Smooth muscle cell (in vitro differentiated cells): ENCODE measurements around the gene HNRNPUL2. TPM values are rescaled to one million over a fixed set of nuclear protein-coding genes. Genes with fewer than 3 reads are reported as not detected.

Source experiments
- DNase-seq: peaks from one replicate; lab custom pipeline; 2025; ENCODE audit not compliant: unreplicated experiment; lab: John Stamatoyannopoulos, UW
- H2AFZ ChIP-seq: fragments of 200-600 bp; sonication (generic); 2 replicates; pipeline ENCODE4 v1.6.0; 2016; ENCODE audit warnings: antibody characterized with exemption, low read depth, mild to moderate bottlenecking
- H3F3A ChIP-seq: fragments of 200-600 bp; sonication (generic); 2 replicates; pipeline ENCODE4 v1.6.0; 2017; ENCODE audit warnings: antibody characterized with exemption, low read depth
- H3K27ac ChIP-seq: fragments of 200-600 bp; sonication (generic); 2 replicates; pipeline ENCODE4 v1.5.1; 2016; ENCODE audit warnings: low read depth, mild to moderate bottlenecking
- H3K27me3 ChIP-seq: fragments of 200-600 bp; sonication (generic); 2 replicates; pipeline ENCODE4 v1.6.1; 2016; ENCODE audit warnings: low read depth, mild to moderate bottlenecking
- H3K36me3 ChIP-seq: fragments of 200-600 bp; sonication (generic); 2 replicates; pipeline ENCODE4 v1.5.1; 2016; ENCODE audit warnings: low read depth
- H3K4me1 ChIP-seq: fragments of 200-600 bp; sonication (generic); 2 replicates; pipeline ENCODE4 v1.5.1; 2016; ENCODE audit warnings: low read depth
- H3K4me2 ChIP-seq: fragments of 200-600 bp; sonication (generic); 2 replicates; pipeline ENCODE4 v1.6.0; 2016; ENCODE audit warnings: mild to moderate bottlenecking
- H3K4me3 ChIP-seq: fragments of 200-600 bp; sonication (generic); 2 replicates; pipeline ENCODE4 v1.5.1; 2016; ENCODE audit warnings: mild to moderate bottlenecking
- H3K79me2 ChIP-seq: fragments of 200-600 bp; sonication (generic); 2 replicates; pipeline ENCODE4 v1.6.0; 2016; ENCODE audit warnings: low read depth, mild to moderate bottlenecking
- H3K9ac ChIP-seq: fragments of 200-600 bp; sonication (generic); 2 replicates; pipeline ENCODE4 v1.6.0; 2016; ENCODE audit warnings: low read depth
- H3K9me3 ChIP-seq: fragments of 200-600 bp; sonication (generic); replicated peaks from 2 replicates; pipeline ENCODE4 v1.5.1; 2016; ENCODE audit warnings: low read depth
- H4K20me1 ChIP-seq: fragments of 200-600 bp; sonication (generic); 2 replicates; pipeline ENCODE4 v1.6.0; 2016; ENCODE audit warnings: low read depth
- CTCF ChIP-seq: fragments of 200-600 bp; sonication (generic); IDR thresholded peaks from 2 replicates; pipeline ENCODE4 v1.5.1; 2017; ENCODE audit warnings: borderline replicate concordance, mild to moderate bottlenecking, antibody characterized with exemption; ENCODE audit not compliant: insufficient read depth, poor library complexity, severe bottlenecking
- WGBS: methylation state at CpG from one replicate; pipeline ENCODE4 v1.1.7; 2016; ENCODE audit warnings: low lambda C conversion rate; 5-methylcytosine and 5-hydroxymethylcytosine counted together
- polyA plus RNA-seq: library from polyadenylated mRNA; unstranded; fragments of >200 nt; fragmentation: Nextera tagmentation; extraction: Ambion mirVana; gene quantifications from 2 replicates; pipeline ENCODE4 v1.2.1, GENCODE V29; 2016
- total RNA-seq: library from RNA; depleted of rRNA; stranded (reverse); fragments of >200 nt; gene quantifications from 2 replicates; pipeline ENCODE4 v1.2.3, GENCODE V29; 2014

The HNRNPUL2 gene
- total and polyA plus RNA-seq, 2 experiments from 2014 or later: 3.6 to 19.4 TPM

- Histone ChIP-seq H3K4me3 (peak within 1 kb of the TSS; percentile 92), H3K36me3 (no peaks in the 10 kb centered on the region), H3F3A (peaks cover 27% of the 10 kb centered on the region), H3K4me2 (peak within 1 kb of the TSS; percentile 91), H3K4me1 (peaks cover 7% of the 10 kb centered on the region), H3K27ac (peak within 1 kb of the TSS; percentile 72), H3K27me3 (no peaks in the 10 kb centered on the region), H4K20me1 (no peaks in the 10 kb centered on the region), H3K79me2 (peaks cover 21% of the 10 kb centered on the region), H3K9ac (peak within 1 kb of the TSS; percentile 95), H3K9me3 (no peaks in the 10 kb centered on the region), H2AFZ (peak within 1 kb of the TSS; percentile 37)
- DNase-seq: peak; percentile 61
- WGBS: 12% methylated on average over 55 of the region's 55 CpGs
- no peak for TF ChIP-seq CTCF
Measured at GRCh38 chr11:62678770-62679696, 48.2 kb downstream of the HNRNPUL2 start, which contains the start of gene UBXN1. TSS of gene UBXN1 (minus strand) at chr11:62679073. CDS start at chr11:62678923, 150 bp downstream.

DNA sequence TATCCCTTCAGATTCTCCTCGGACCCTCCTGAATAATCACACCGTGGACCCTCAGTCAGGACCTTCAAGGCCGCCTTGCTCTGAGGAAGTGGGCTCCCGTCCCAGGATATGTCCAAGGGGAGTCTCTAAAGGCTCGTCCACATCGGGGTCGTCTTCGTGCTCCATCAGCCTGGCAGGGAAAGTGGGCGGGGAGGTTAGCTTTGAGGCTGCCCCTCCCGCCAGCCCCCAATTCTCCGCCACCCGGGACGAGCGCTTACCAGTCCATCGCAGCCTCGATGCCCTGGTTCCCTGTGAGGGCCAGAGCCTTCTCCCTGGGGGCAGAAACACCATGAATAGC lies 48.9 kb downstream of the HNRNPUL2 start:
- peak overlapping the region; percentile 91 for H3K4me2 ChIP-seq
- H3K27me3 ChIP-seq: no peaks in the 10 kb centered on the region
- peak overlapping the region; percentile 92 for H3K4me3 ChIP-seq
- no peak for TF ChIP-seq CTCF
- 10% methylated on average over 13 of the region's 16 CpGs for WGBS
- H3K27ac ChIP-seq: peak overlapping the region; percentile 72
- H3K9ac ChIP-seq: peak overlapping the region; percentile 95
- H3K4me1 ChIP-seq: peaks cover 7% of the 10 kb centered on the region
- H2AFZ ChIP-seq: peak overlapping the region; percentile 37
- DNase-seq: no peak
- H3F3A ChIP-seq: peaks cover 27% of the 10 kb centered on the region
- H3K36me3 ChIP-seq: no peaks in the 10 kb centered on the region
- H3K9me3 ChIP-seq: no peaks in the 10 kb centered on the region
- peaks cover 24% of the 10 kb centered on the region for H3K79me2 ChIP-seq
- no peaks in the 10 kb centered on the region for H4K20me1 ChIP-seq

DNA sequence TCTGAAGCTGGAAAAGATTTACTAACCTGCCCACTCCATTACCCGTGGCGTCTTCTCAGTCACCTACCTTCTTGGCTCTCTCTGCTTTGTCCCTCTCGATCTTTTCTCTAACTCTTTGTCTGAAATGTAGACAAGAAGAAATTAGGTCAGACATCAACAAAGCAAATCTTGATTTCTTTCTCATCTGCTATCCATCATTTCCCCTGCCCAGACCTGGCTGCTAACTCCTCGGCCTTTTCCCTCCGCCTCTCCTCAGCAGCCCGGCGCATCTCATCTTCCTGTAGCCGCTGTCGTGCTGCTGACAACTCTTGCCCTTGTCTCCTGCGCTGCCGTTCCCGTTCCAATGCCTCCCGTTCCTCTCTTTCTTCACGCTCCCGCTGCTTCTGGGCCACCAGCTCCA lies 49.5 kb downstream of the HNRNPUL2 start:
- peaks cover 27% of the 10 kb centered on the region for H3F3A ChIP-seq
- TF ChIP-seq CTCF: no peak
- DNase-seq: no peak
- no peaks in the 10 kb centered on the region for H4K20me1 ChIP-seq
- H3K27ac ChIP-seq: peak overlapping the region; percentile 72
- 93% methylated on average over 15 of the region's 15 CpGs for WGBS
- H3K4me2 ChIP-seq: peak overlapping the region; percentile 91
- peak overlapping the region; percentile 95 for H3K9ac ChIP-seq
- H2AFZ ChIP-seq: no peak overlapping the region
- no peaks in the 10 kb centered on the region for H3K36me3 ChIP-seq
- peak overlapping the region; percentile 92 for H3K4me3 ChIP-seq
- H3K4me1 ChIP-seq: peaks cover 7% of the 10 kb centered on the region
- no peaks in the 10 kb centered on the region for H3K9me3 ChIP-seq
- H3K27me3 ChIP-seq: no peaks in the 10 kb centered on the region
- H3K79me2 ChIP-seq: peaks cover 24% of the 10 kb centered on the region
